HepG2 (cell line): ENCODE results near the gene SLC25A11. TPM values are rescaled to one million over a fixed set of nuclear protein-coding genes. Genes with fewer than 3 reads are reported as not detected.

Source experiments
- BCL6 ChIP-seq: IDR thresholded peaks from 2 replicates; pipeline ENCODE4 v1.6.1; 2016; ENCODE audit warnings: missing genetic modification reagents, missing compliant biosample characterization
- CBX5 ChIP-seq: sonication (generic); formaldehyde crosslinking; IDR thresholded peaks from 2 replicates; pipeline ENCODE4 v1.4.0; 2020; ENCODE audit warnings: missing genetic modification reagents, borderline replicate concordance
- GATAD1 ChIP-seq: IDR thresholded peaks from 2 replicates; pipeline ENCODE4 v1.6.1; 2016; ENCODE audit warnings: missing genetic modification reagents, missing compliant biosample characterization
- HNRNPUL1 ChIP-seq: fragments of 200-400 bp; formaldehyde crosslinking; IDR thresholded peaks from 2 replicates; pipeline ENCODE4 v1.6.1; 2017; ENCODE audit warnings: low read depth, mild to moderate bottlenecking, low read length, moderate library complexity
- IRF9 ChIP-seq: sonication (generic); formaldehyde crosslinking; IDR thresholded peaks from 2 replicates; pipeline ENCODE4 v1.8.0; 2022; ENCODE audit warnings: missing genetic modification reagents, mild to moderate bottlenecking, borderline replicate concordance
- MLXIP ChIP-seq: sonication (generic); formaldehyde crosslinking; IDR thresholded peaks from 2 replicates; pipeline ENCODE4 v1.9.0; 2021; ENCODE audit warnings: missing genetic modification reagents, borderline replicate concordance
- MYC ChIP-seq: sonication (generic); formaldehyde crosslinking; IDR thresholded peaks from 2 replicates; pipeline ENCODE4 v1.9.0; 2021; ENCODE audit warnings: missing genetic modification reagents, borderline replicate concordance
- NFATC3 ChIP-seq: sonication (generic); formaldehyde crosslinking; IDR thresholded peaks from 2 replicates; pipeline ENCODE4 v1.5.1; 2020; ENCODE audit warnings: mild to moderate bottlenecking, missing genetic modification reagents
- POLR2G ChIP-seq: fragments of 200-400 bp; formaldehyde crosslinking; IDR thresholded peaks from 2 replicates; pipeline ENCODE4 v1.6.1; 2018; ENCODE audit warnings: mild to moderate bottlenecking, low read depth, low read length, moderate library complexity
- RBAK ChIP-seq: sonication (generic); formaldehyde crosslinking; IDR thresholded peaks from 2 replicates; pipeline ENCODE4 v1.5.1; 2020; ENCODE audit warnings: mild to moderate bottlenecking, missing genetic modification reagents
- SP5 ChIP-seq: IDR thresholded peaks from 2 replicates; pipeline ENCODE4 v1.6.1; 2016; ENCODE audit warnings: low read depth, borderline replicate concordance
- STAG1 ChIP-seq: sonication (generic); formaldehyde crosslinking; IDR thresholded peaks from 2 replicates; pipeline ENCODE4 v1.4.0; 2020; ENCODE audit warnings: missing genetic modification reagents
- TAF15 ChIP-seq: fragments of 200-400 bp; formaldehyde crosslinking; IDR thresholded peaks from one replicate; pipeline ENCODE4 v1.6.1; 2018; ENCODE audit warnings: mild to moderate bottlenecking, low read depth, low read length; ENCODE audit not compliant: poor library complexity, severe bottlenecking
- TEAD3 ChIP-seq: optimal IDR thresholded peaks from 2 replicates; pipeline ENCODE3; 2016; ENCODE audit warnings: borderline replicate concordance
- ZBTB7B ChIP-seq: sonication (generic); formaldehyde crosslinking; IDR thresholded peaks from 2 replicates; pipeline ENCODE4 v1.4.0; 2020; ENCODE audit warnings: missing genetic modification reagents
- ZC3H4 ChIP-seq: sonication (generic); formaldehyde crosslinking; IDR thresholded peaks from 2 replicates; pipeline ENCODE4 v1.4.0; 2020; ENCODE audit warnings: missing genetic modification reagents, borderline replicate concordance
- ZNF546 ChIP-seq: sonication (generic); formaldehyde crosslinking; conservative IDR thresholded peaks from 2 replicates; pipeline ENCODE4 v1.8.1; 2023; ENCODE audit warnings: mild to moderate bottlenecking, missing genetic modification reagents
- ZNF607 ChIP-seq: sonication (generic); formaldehyde crosslinking; IDR thresholded peaks from 2 replicates; pipeline ENCODE4 v1.5.1; 2020; ENCODE audit warnings: missing genetic modification reagents, mild to moderate bottlenecking, borderline replicate concordance
- ZNF691 ChIP-seq: sonication (generic); formaldehyde crosslinking; IDR thresholded peaks from 2 replicates; pipeline ENCODE4 v1.4.0; 2020; ENCODE audit warnings: missing genetic modification reagents, low read depth, mild to moderate bottlenecking, borderline replicate concordance
- polyA plus RNA-seq, 8 experiments: library from polyadenylated mRNA; depleted of rRNA in 3 of 8; stranded (reverse) in 7 of 8; unstranded in 1 of 8; fragments of >200 nt; fragmentation: Illumina TruSeq in 4 of 8; extraction: Trizol in 4 of 8; gene quantifications; 2 replicates each; pipeline versions ENCODE4 v1.2.1 to v1.2.3, GENCODE V29; 2011 to 2016; ENCODE audit warnings: low read depth in 4 of 8, missing spikeins in 1 of 8, mixed read lengths in 1 of 8; ENCODE audit not compliant: insufficient read depth in 1 of 8
- total RNA-seq, 5 experiments: library from RNA; depleted of rRNA; stranded (reverse); fragments of >200 nt; fragmentation: Illumina TruSeq; extraction: Trizol; gene quantifications; 2 replicates each; pipeline ENCODE4 v1.2.3, GENCODE V29; 2016; ENCODE audit warnings: low read depth in 1 of 5
- TF ChIP-seq, protein P1 (sequence below): IDR thresholded peaks from 2 replicates; pipeline ENCODE4 v1.6.1; 2012; ENCODE audit warnings: low read length, improper control_type of control experiment

Gene SLC25A11
- total and polyA plus RNA-seq, 2 of the 13 experiments (the other 11 are each of a cell fraction or from before 2014, with no cell fraction given) = 35.4 to 47.2 TPM

- TF ChIP-seq MLXIP (CRISPR knock-in tag) (no peak), STAG1 (CRISPR knock-in tag) (no peak), IRF9 (no peak; the same call in 1 of the 2 replicates), POLR2G (peak; percentile 76), NFATC3 (CRISPR knock-in tag) (no peak), SP5 (peak; percentile 69; the same call in 1 of the 2 replicates), ZC3H4 (CRISPR knock-in tag) (peak; percentile 72; the same call in 1 of the 2 replicates), HNRNPUL1 (no peak), MYC (CRISPR knock-in tag) (peak; percentile 98), BCL6 (CRISPR knock-in tag) (peak; percentile 99), ZNF691 (peak; percentile 39; the same call in 1 of the 2 replicates), ZBTB7B (CRISPR knock-in tag) (peak; percentile 79; the same call in 1 of the 2 replicates), ZNF607 (CRISPR knock-in tag) (peak; percentile 67; the same call in 1 of the 2 replicates), CBX5 (no peak), ZNF546 (CRISPR knock-in tag) (peak; percentile 54; the same call in 1 of the 2 replicates), TAF15 (peak; percentile 84), RBAK (CRISPR knock-in tag) (no peak), TEAD3 (peak; percentile 31), GATAD1 (0 out of 2 replicates have a peak, but pooled peaks have one; percentile 43)
- TF ChIP-seq, protein P1, sequence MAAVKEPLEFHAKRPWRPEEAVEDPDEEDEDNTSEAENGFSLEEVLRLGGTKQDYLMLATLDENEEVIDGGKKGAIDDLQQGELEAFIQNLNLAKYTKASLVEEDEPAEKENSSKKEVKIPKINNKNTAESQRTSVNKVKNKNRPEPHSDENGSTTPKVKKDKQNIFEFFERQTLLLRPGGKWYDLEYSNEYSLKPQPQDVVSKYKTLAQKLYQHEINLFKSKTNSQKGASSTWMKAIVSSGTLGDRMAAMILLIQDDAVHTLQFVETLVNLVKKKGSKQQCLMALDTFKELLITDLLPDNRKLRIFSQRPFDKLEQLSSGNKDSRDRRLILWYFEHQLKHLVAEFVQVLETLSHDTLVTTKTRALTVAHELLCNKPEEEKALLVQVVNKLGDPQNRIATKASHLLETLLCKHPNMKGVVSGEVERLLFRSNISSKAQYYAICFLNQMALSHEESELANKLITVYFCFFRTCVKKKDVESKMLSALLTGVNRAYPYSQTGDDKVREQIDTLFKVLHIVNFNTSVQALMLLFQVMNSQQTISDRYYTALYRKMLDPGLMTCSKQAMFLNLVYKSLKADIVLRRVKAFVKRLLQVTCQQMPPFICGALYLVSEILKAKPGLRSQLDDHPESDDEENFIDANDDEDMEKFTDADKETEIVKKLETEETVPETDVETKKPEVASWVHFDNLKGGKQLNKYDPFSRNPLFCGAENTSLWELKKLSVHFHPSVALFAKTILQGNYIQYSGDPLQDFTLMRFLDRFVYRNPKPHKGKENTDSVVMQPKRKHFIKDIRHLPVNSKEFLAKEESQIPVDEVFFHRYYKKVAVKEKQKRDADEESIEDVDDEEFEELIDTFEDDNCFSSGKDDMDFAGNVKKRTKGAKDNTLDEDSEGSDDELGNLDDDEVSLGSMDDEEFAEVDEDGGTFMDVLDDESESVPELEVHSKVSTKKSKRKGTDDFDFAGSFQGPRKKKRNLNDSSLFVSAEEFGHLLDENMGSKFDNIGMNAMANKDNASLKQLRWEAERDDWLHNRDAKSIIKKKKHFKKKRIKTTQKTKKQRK = no peak
These were observed 9.7 kb upstream of the SLC25A11 start (continued) for GRCh38 chr17:4949321-4950074.
